ENCODE measurements around the gene GOLGA6A. TPM values are rescaled to one million over a fixed set of nuclear protein-coding genes. Genes with fewer than 3 reads are reported as not detected.
"Not testable (repeated sequence)": the region's sequence is repeated elsewhere in the genome, so short reads cannot be mapped to it uniquely, and the experiment has no call there.

The GOLGA6A gene
- total and polyA plus RNA-seq, 4 donors = 0.03 to 0.14 TPM; not detected in 2

DNA sequence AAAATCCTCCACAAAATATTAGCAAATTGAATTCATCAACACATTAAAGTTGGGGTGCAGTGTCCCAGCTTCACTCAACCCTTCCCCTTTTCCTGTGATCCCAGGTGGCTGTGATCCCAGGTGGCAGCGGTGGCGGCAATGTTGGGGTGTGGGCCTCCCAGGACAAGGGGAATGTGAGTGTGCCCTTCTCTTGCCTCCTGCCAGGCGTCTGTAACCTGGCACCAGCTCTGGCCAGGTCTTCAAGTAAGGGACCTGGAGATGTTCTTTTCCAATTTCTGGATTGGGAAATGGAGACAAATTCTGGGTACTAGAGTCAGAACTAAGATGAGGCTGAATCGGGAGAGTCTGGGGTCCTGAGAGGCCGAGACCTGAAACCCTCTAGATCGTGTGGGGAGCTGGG, 20.1 kb downstream of the GOLGA6A start:
- H3K9ac ChIP-seq (ENCODE audit: insufficient read depth in 1 of 2, low read length in 2 of 2) = no peak overlapping the region
- H3K27me3 ChIP-seq (ENCODE audit: control insufficient read depth in 3 of 3, insufficient read depth in 3 of 3, low read length in 2 of 3) = peaks cover 0 to 8% (median 4%) of the 10 kb centered on the region in 3 donors
- no peak overlapping the region for H3K4me3 ChIP-seq
- H3K27ac ChIP-seq (ENCODE audit: low read depth in 1 of 2, low read length in 1 of 2) = no peak overlapping the region
- ATAC-seq (ENCODE audit: insufficient read depth, low FRiP score) (no peak), DNase-seq (no peak)
- 92 to 98% methylated on average over 6 of the region's 6 CpGs for WGBS, 2 donors
- no peaks in the 10 kb centered on the region for H3K36me3 ChIP-seq (ENCODE audit: control insufficient read depth in 4 of 4, insufficient read depth in 4 of 4, low read length in 4 of 4)
- no peaks in the 10 kb centered on the region for H3K9me3 ChIP-seq (ENCODE audit: control insufficient read depth in 4 of 4, insufficient read depth in 3 of 4, low read length in 3 of 4)
- H3K4me1 ChIP-seq (ENCODE audit: control insufficient read depth in 5 of 5, insufficient read depth in 5 of 5, low read length in 5 of 5) = no peaks in the 10 kb centered on the region
- TF ChIP-seq, protein P1, sequence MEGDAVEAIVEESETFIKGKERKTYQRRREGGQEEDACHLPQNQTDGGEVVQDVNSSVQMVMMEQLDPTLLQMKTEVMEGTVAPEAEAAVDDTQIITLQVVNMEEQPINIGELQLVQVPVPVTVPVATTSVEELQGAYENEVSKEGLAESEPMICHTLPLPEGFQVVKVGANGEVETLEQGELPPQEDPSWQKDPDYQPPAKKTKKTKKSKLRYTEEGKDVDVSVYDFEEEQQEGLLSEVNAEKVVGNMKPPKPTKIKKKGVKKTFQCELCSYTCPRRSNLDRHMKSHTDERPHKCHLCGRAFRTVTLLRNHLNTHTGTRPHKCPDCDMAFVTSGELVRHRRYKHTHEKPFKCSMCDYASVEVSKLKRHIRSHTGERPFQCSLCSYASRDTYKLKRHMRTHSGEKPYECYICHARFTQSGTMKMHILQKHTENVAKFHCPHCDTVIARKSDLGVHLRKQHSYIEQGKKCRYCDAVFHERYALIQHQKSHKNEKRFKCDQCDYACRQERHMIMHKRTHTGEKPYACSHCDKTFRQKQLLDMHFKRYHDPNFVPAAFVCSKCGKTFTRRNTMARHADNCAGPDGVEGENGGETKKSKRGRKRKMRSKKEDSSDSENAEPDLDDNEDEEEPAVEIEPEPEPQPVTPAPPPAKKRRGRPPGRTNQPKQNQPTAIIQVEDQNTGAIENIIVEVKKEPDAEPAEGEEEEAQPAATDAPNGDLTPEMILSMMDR (IDR thresholded peaks at IDR 0.05; ENCODE audit: control extremely low read depth, extremely low read depth) = no peak

DNA sequence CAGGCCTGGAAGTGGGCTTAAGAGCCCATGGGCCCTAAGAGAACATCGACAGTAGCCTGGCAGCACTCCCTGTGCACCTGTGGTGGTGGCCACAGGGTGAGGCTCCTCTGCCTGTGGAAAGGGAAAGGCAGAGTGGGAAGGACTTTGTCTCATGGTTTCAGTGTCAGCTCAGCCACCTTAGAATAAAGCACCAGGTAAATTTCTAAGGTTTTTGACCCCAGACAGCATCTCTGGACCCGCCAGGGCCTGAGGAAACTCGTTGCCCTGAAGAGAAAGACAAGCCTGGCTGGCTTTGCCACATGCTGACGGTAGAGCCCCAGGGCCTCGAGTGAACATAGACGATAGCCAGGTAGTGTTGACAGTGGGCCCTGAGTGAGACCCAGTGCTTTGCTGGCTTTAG, 22.1 kb downstream of the GOLGA6A start:
- Histone ChIP-seq H3K9me3 (ENCODE audit: control insufficient read depth in 4 of 4, insufficient read depth in 3 of 4, low read length in 3 of 4) (no peaks in the 10 kb centered on the region), H3K4me3 (no peak overlapping the region), H3K4me1 (ENCODE audit: control insufficient read depth in 5 of 5, insufficient read depth in 5 of 5, low read length in 5 of 5) (no peaks in the 10 kb centered on the region), H3K36me3 (ENCODE audit: control insufficient read depth in 4 of 4, insufficient read depth in 4 of 4, low read length in 4 of 4) (no peaks in the 10 kb centered on the region), H3K27me3 (ENCODE audit: control insufficient read depth in 3 of 3, insufficient read depth in 3 of 3, low read length in 2 of 3) (peaks cover 0 to 12% (median 4%) of the 10 kb centered on the region in 3 donors), H3K27ac (ENCODE audit: low read depth in 1 of 2, low read length in 1 of 2) (no peak overlapping the region), H3K9ac (ENCODE audit: insufficient read depth in 1 of 2, low read length in 2 of 2) (no peak overlapping the region)
- DNase-seq = no peak
- 74 to 78% methylated on average over 6 of the region's 6 CpGs for whole genome bisulfite sequencing, 2 donors
- TF ChIP-seq, protein P1 (IDR thresholded peaks at IDR 0.05; ENCODE audit: control extremely low read depth, extremely low read depth) = no peak
- no peak for ATAC-seq (ENCODE audit: insufficient read depth, low FRiP score)

DNA sequence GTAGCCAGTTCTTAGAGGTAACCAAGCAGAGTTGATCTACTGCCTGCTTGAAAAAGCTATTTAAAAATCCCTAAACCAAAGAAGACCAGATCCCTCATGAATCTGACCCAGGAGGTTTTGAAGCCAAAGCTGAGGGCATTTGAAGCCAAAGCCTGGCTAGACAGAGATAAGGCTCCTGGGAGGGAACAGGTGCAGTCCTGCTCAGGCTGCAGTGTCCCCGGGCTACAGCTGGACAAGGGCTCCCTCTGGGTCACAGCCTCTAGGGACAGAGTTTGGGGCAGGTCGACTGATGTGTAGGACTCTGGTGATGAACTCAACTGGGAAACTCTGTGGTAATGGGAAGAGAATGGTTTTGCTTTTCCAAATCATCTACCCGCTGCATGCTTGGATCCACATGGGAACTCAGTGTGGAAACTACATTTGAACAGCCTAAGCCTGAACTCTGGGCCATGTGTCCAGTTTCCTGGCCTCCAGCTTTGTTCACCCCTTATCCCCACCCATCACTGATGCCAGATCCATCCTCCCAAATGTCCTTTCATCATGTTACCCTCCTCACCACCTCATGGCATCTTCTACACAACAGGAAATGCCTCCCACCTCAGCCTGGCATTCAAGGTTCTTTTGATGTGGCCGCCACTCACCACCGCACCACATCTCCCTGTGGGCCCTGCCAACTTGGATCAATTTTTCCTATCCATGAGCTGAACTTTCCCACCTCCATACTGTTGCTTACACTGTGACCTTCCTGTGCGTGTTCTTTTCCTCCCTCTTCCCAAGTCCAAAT, 23.1 kb downstream of the GOLGA6A start:
- not testable (repeated sequence) for H3K9me3 ChIP-seq (ENCODE audit: control insufficient read depth in 4 of 4, insufficient read depth in 3 of 4, low read length in 3 of 4); H3K4me1 ChIP-seq (ENCODE audit: control insufficient read depth in 5 of 5, insufficient read depth in 5 of 5, low read length in 5 of 5); H3K27ac ChIP-seq (ENCODE audit: low read depth in 1 of 2, low read length in 1 of 2); ATAC-seq (ENCODE audit: insufficient read depth, low FRiP score); H3K9ac ChIP-seq (ENCODE audit: insufficient read depth in 1 of 2, low read length in 2 of 2); DNase-seq; H3K4me3 ChIP-seq; H3K36me3 ChIP-seq (ENCODE audit: control insufficient read depth in 4 of 4, insufficient read depth in 4 of 4, low read length in 4 of 4)
- peaks cover 0 to 12% (median 4%) of the 10 kb centered on the region in 3 donors for H3K27me3 ChIP-seq (ENCODE audit: control insufficient read depth in 3 of 3, insufficient read depth in 3 of 3, low read length in 2 of 3)
- 91 to 96% methylated on average over 6 of the region's 6 CpGs for WGBS, 2 donors

GRCh38 chr15:74056330-74056729, 26.0 kb downstream of the GOLGA6A start:
- H3K27ac ChIP-seq (ENCODE audit: low read depth in 1 of 2, low read length in 1 of 2); H3K9me3 ChIP-seq (ENCODE audit: control insufficient read depth in 4 of 4, insufficient read depth in 3 of 4, low read length in 3 of 4); ATAC-seq (ENCODE audit: insufficient read depth, low FRiP score); DNase-seq; H3K9ac ChIP-seq (ENCODE audit: insufficient read depth in 1 of 2, low read length in 2 of 2); H3K4me3 ChIP-seq; H3K36me3 ChIP-seq (ENCODE audit: control insufficient read depth in 4 of 4, insufficient read depth in 4 of 4, low read length in 4 of 4): not testable (repeated sequence)
- WGBS, 2 donors = 94 to 96% methylated on average over 5 of the region's 5 CpGs
- Histone ChIP-seq H3K27me3 (ENCODE audit: control insufficient read depth in 3 of 3, insufficient read depth in 3 of 3, low read length in 2 of 3) (peaks cover 0 to 12% (median 4%) of the 10 kb centered on the region in 3 donors), H3K4me1 (ENCODE audit: control insufficient read depth in 5 of 5, insufficient read depth in 5 of 5, low read length in 5 of 5) (peaks cover 0 to 13% (median 8%) of the 10 kb centered on the region in 5 donors)

Data from lung (tissue), 12 donors.